SK-N-SH (cell line): ENCODE results near the gene PHACTR3. TPM values are rescaled to one million over a fixed set of nuclear protein-coding genes. Genes with fewer than 3 reads are reported as not detected.
"Not testable (repeated sequence)": the region's sequence is repeated elsewhere in the genome, so short reads cannot be mapped to it uniquely, and the experiment has no call there.

Experiments used
- CTCF ChIA-PET: fragments of 300-600, 350-600 bp; formaldehyde crosslinking; extraction: SDS; loops from one replicate; lab custom pipeline; 2021; lab: Yijun Ruan, JAX
- POLR2A ChIA-PET: fragments of 350-600 bp; sonication (Branson Sonifier 250); formaldehyde crosslinking; extraction: SDS; loops from one replicate; lab custom pipeline; 2020; ENCODE audit warnings: antibody characterized with exemption, inconsistent platforms; lab: Yijun Ruan, JAX
- DNase-seq: peaks from one replicate; pipeline ENCODE4 v3.0.0; 2012
- H2AFZ ChIP-seq: fragments of 200-600 bp; sonication (generic); 2 replicates; pipeline ENCODE4 v1.8.1; 2016; ENCODE audit warnings: antibody characterized with exemption, mild to moderate bottlenecking, low read depth
- H3F3A ChIP-seq: fragments of 200-600 bp; sonication (generic); replicated peaks from 2 replicates; pipeline ENCODE3; 2016; ENCODE audit warnings: antibody characterized with exemption, mild to moderate bottlenecking; ENCODE audit not compliant: insufficient read depth
- H3K27ac ChIP-seq, 2 experiments: fragments of 200-500 bp in 1 of 2; fragments of 200-600 bp in 1 of 2; sonication (Bioruptor generic) in 1 of 2; sonication (generic), shearing (Covaris generic) in 1 of 2; 2 replicates each; pipeline versions ENCODE4 v1.5.1 to v1.6.1; 2014 to 2016; ENCODE audit warnings: low read depth in 2 of 2, inconsistent platforms in 1 of 2, low read length in 1 of 2, mild to moderate bottlenecking in 1 of 2, mixed read lengths in 1 of 2
- H3K27me3 ChIP-seq: fragments of 200-600 bp; sonication (generic), shearing (Covaris generic); 2 replicates; pipeline ENCODE4 v1.6.1; 2016; ENCODE audit warnings: mixed run types; ENCODE audit not compliant: insufficient read depth
- H3K36me3 ChIP-seq, 2 experiments: fragments of 200-500 bp in 1 of 2; fragments of 200-600 bp in 1 of 2; sonication (Bioruptor generic) in 1 of 2; sonication (generic) in 1 of 2; replicated peaks in 1 of 2; 2 replicates each; pipeline versions ENCODE3 to v1.5.1; 2014 to 2016; ENCODE audit warnings: low read length in 1 of 2, mild to moderate bottlenecking in 1 of 2; ENCODE audit not compliant: insufficient read depth in 2 of 2, control insufficient read depth in 1 of 2
- H3K4me1 ChIP-seq, 2 experiments: fragments of 200-500 bp in 1 of 2; fragments of 200-600 bp in 1 of 2; sonication (Bioruptor generic) in 1 of 2; sonication (generic), shearing (Covaris generic) in 1 of 2; 2 replicates each; pipeline versions ENCODE4 v1.5.1 to v1.6.1; 2014 to 2016; ENCODE audit warnings: low read depth in 1 of 2, low read length in 1 of 2, mixed run types in 1 of 2; ENCODE audit not compliant: insufficient read depth in 2 of 2, control insufficient read depth in 1 of 2
- H3K4me2 ChIP-seq: fragments of 200-600 bp; sonication (generic), shearing (Covaris generic); 2 replicates; pipeline ENCODE4 v1.6.1; 2017; ENCODE audit warnings: mixed run types
- H3K4me3 ChIP-seq, 2 experiments: fragments of 200-500 bp in 1 of 2; fragments of 200-600 bp in 1 of 2; sonication (Bioruptor generic) in 1 of 2; sonication (generic), shearing (Covaris generic) in 1 of 2; 2 replicates each; pipeline versions ENCODE4 v1.5.1 to v1.8.1; 2014 to 2016; ENCODE audit warnings: low read depth in 2 of 2, inconsistent platforms in 1 of 2, low read length in 1 of 2, mild to moderate bottlenecking in 1 of 2, mixed read lengths in 1 of 2, moderate library complexity in 1 of 2
- H3K79me2 ChIP-seq: fragments of 200-600 bp; sonication (generic); 2 replicates; pipeline ENCODE4 v1.8.1; 2017; ENCODE audit warnings: mild to moderate bottlenecking; ENCODE audit not compliant: insufficient read depth
- H3K9ac ChIP-seq: fragments of 200-600 bp; sonication (generic); 2 replicates; pipeline ENCODE4 v1.6.1; 2017; ENCODE audit warnings: mixed run types
- H3K9me2 ChIP-seq: fragments of 200-600 bp; sonication (generic); 2 replicates; pipeline ENCODE4 v1.6.1; 2017; ENCODE audit warnings: mixed run types
- H3K9me3 ChIP-seq: fragments of 200-600 bp; sonication (generic); 2 replicates; pipeline ENCODE4 v1.6.1; 2017; ENCODE audit warnings: mixed run types, mild to moderate bottlenecking, moderate library complexity
- H4K20me1 ChIP-seq: fragments of 200-600 bp; sonication (generic); 2 replicates; pipeline ENCODE4 v1.6.1; 2017; ENCODE audit warnings: mild to moderate bottlenecking, mixed run types; ENCODE audit not compliant: insufficient read depth
- CHD2 ChIP-seq: fragments of 150-350 bp; IDR thresholded peaks from 2 replicates; pipeline ENCODE4 v1.6.1; 2018; ENCODE audit warnings: low read length; ENCODE audit not compliant: partially characterized antibody
- GATA2 ChIP-seq: sonication (generic); formaldehyde crosslinking; IDR thresholded peaks from 2 replicates; pipeline ENCODE4 v1.5.0; 2020; ENCODE audit warnings: mild to moderate bottlenecking, missing genetic modification reagents
- MXI1 ChIP-seq: IDR thresholded peaks from 2 replicates; pipeline ENCODE4 v1.6.1; 2012; ENCODE audit warnings: mild to moderate bottlenecking, low read depth, low read length, improper control_type of control experiment
- POLR2AphosphoS5 ChIP-seq: IDR thresholded peaks from 2 replicates; pipeline ENCODE4 v1.6.1; 2012; ENCODE audit warnings: low read depth, low read length
- RAD21 ChIP-seq: IDR thresholded peaks from 2 replicates; pipeline ENCODE4 v1.6.1; 2012; ENCODE audit warnings: mild to moderate bottlenecking, low read length
- RCOR1 ChIP-seq: fragments of 150-350 bp; IDR thresholded peaks from 2 replicates; pipeline ENCODE4 v1.6.1; 2017; ENCODE audit warnings: antibody characterized with exemption, low read length
- WGBS: methylation state at CpG from one replicate; pipeline ENCODE4 v1.1.6; 2017; ENCODE audit warnings: low lambda C conversion rate; 5-methylcytosine and 5-hydroxymethylcytosine counted together
- polyA plus RNA-seq, 3 experiments: library from polyadenylated mRNA; depleted of rRNA; stranded (reverse); fragments of >200 nt; gene quantifications; 2 replicates each; pipeline ENCODE4 v1.2.3, GENCODE V29; 2012
- TF ChIP-seq, protein P1 (sequence below): fragments of 150-350 bp; IDR thresholded peaks from 2 replicates; pipeline ENCODE4 v1.6.1; 2017; ENCODE audit warnings: antibody characterized with exemption, low read length, low read depth, borderline replicate concordance
- TF ChIP-seq, protein P2 (sequence below): IDR thresholded peaks from 2 replicates; pipeline ENCODE4 v1.4.0; 2012; ENCODE audit warnings: low read depth

The PHACTR3 gene
- polyA plus RNA-seq (2012; rRNA removed): 0.10 and 0.18 TPM in 2 replicates
- 0.19 and 0.28 TPM in 2 replicates for polyA plus RNA-seq (2012; cell fraction: cytosol; rRNA removed)
- 0.05 and 0.10 TPM in 2 replicates for polyA plus RNA-seq (2012; cell fraction: nucleus; rRNA removed)

DNA sequence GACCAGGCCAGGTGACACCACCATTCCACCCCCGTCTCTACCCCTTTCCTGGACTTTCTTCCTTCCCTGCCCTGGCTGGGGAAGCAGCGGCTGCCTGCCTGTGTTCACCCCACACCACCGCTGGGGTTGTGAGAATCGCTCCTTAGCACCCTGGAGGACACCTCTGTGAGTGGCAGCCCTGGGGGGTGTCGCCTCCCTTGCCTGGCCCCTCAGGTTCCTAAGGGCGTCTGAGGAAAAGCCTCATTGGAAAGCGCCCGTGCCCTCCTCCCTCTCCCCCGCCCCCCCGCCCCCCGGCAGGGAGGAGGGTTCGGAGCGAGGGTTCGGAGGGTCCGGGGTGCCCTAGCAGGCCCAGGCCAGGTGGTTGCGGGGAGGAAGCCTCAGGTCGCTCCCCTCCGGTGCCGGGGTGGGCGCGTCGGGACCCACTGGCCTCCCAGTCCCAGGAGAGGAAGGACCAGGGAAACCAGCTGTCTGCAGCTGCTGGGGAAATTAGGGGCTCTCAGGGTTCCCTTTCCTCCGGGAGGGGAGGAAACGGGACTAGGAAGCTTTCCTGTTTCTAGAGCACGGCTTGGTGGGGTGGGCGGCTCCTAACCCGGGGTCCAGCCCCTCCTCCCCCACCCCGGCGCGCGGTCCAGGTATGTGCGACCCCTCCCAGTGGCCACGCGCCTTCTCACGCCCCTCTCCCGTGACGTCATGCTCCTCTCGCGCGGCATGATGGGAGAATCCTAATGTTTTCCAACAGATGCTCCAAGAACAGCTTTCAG lies at the start of gene PHACTR3:
Gene PHACTR3, plus strand, starts transcription at position 760 of the 761 bp plus-strand sequence. CDS start 475 bp downstream, outside the sequence.
- no peaks in the 10 kb centered on the region for H3K79me2 ChIP-seq
- no peak within 1 kb of the TSS for H3K4me2 ChIP-seq
- peaks cover 16% of the 10 kb centered on the region for H3K27me3 ChIP-seq
- H4K20me1 ChIP-seq: no peaks in the 10 kb centered on the region
- ChIA-PET CTCF (interaction anchor here (0.8 to 10.7 kb wide), 6 partner anchors 13 to 247 kb away, joined by 3 to 190 read pairs (median 11); no protein-coding TSS in a partner anchor), POLR2A (interaction anchor here (0.6 to 1.3 kb wide), 4 partner anchors 9 to 154 kb away, joined by 3 to 7 read pairs (median 4); no protein-coding TSS in a partner anchor)
- 11% methylated on average over 15 of the region's 40 CpGs for WGBS
- DNase-seq: peak; percentile 94
- H3K4me1 ChIP-seq: peaks cover 0 to 3% of the 10 kb centered on the region in 2 experiments; a peak in 1 of 4 replicates
- H3K27ac ChIP-seq: peak within 1 kb of the TSS in 1 of 2 experiments; percentile 50; a peak in 2 of 4 replicates
- H3K9me3 ChIP-seq: no peaks in the 10 kb centered on the region
- H3K36me3 ChIP-seq: no peaks in the 10 kb centered on the region
- H3F3A ChIP-seq: no peaks in the 10 kb centered on the region
- peak within 1 kb of the TSS in 1 of 2 experiments; percentile 47; a peak in 2 of 4 replicates for H3K4me3 ChIP-seq
- no peaks in the 10 kb centered on the region for H3K9me2 ChIP-seq
- H2AFZ ChIP-seq: no peak within 1 kb of the TSS
- no peak for TF ChIP-seq POLR2AphosphoS5
- peak; percentile 71 for TF ChIP-seq MXI1
- TF ChIP-seq, protein P1, sequence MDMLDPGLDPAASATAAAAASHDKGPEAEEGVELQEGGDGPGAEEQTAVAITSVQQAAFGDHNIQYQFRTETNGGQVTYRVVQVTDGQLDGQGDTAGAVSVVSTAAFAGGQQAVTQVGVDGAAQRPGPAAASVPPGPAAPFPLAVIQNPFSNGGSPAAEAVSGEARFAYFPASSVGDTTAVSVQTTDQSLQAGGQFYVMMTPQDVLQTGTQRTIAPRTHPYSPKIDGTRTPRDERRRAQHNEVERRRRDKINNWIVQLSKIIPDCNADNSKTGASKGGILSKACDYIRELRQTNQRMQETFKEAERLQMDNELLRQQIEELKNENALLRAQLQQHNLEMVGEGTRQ: no peak
- TF ChIP-seq, protein P2, sequence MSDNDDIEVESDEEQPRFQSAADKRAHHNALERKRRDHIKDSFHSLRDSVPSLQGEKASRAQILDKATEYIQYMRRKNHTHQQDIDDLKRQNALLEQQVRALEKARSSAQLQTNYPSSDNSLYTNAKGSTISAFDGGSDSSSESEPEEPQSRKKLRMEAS: no peak
- no peak for TF ChIP-seq RAD21
- peak; percentile 63; the same call in 1 of the 2 replicates for TF ChIP-seq RCOR1
- TF ChIP-seq GATA2: no peak
- TF ChIP-seq CHD2: peak; percentile 20
- H3K9ac ChIP-seq: no peak within 1 kb of the TSS

DNA sequence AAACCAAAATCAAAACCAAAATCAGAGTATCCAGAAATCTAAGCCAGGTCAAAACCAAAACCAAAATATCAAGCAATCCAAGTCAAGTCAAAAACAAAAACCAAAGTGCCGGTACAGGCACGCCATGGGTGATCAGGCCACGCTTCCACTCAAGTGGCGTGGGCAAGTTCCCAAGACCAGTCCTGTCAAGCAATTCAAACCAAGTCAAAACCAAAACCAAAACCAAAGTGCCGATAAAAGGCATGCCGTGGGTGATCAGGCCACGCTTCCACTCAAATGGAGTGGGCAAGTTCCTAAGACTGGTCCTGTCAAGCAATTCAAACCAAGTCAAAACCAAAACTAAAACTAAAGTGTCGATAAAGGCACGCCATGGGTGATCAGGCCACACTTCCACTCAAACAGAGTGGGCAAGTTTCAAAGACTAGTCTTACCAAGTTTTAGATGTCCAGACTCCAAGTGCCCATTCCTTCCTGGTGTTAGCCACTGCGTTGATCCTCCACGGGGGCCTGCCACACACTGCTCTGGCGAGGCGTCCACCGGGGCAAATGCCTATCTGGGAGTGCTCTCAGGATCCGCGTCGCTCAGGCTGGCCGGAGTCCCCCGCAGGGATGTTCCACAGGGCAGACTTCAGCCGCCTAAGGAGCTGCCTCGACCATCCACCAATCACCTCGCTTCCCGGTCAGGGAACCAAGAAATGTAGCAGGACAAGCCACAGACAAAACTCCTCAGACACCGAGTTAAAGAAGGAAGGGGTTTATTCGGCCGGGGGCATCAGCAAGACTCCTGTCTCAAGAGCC lies 46.4 kb upstream of the PHACTR3 start:
- 51% methylated on average over 13 of the region's 26 CpGs for WGBS
- H3K27ac ChIP-seq: not testable (repeated sequence)

More for the DNA sequence above, 46.4 kb upstream of the PHACTR3 start:
- POLR2A ChIA-PET, DNase-seq, H3K27me3 ChIP-seq, H3K9me2 ChIP-seq, H4K20me1 ChIP-seq, H3F3A ChIP-seq, H3K4me3 ChIP-seq, H3K36me3 ChIP-seq, H3K9me3 ChIP-seq, H3K79me2 ChIP-seq, H3K4me1 ChIP-seq, H3K4me2 ChIP-seq, H3K9ac ChIP-seq, H2AFZ ChIP-seq: not testable (repeated sequence)
- CTCF ChIA-PET: interaction anchor here (6.5 kb wide), 1 partner anchor 13 kb away, joined by 107 read pairs; no protein-coding TSS in a partner anchor
